Measurements from ENCODE around the gene GLCE.
A peak's percentile ranks its signal among the peaks of the same experiment; 100 is the strongest.

GLCE gene

DNA sequence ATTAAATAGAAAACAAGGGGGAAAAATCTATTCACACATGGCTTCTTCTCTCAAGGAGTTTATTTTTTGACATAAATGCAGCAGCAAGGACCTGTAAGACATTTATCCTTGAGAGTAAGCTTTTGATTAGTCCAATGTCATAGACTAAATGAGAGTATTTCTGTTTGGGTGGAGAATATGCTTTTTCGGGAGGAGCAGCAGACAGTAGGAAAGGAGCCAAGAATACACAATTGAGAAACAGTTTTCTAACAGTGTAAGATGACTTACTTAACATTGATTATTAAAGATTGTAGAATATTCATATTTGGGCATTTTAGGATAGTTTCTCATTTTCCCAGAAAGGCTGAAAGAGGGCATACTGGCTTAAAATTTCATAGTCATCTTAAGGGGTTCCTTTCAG lies 72.3 kb downstream of the GLCE start:
- no peak overlapping the region for H3K4me3 ChIP-seq (ENCODE audit: low read length)
- no peak for DNase-seq (ENCODE audit: low read depth, low spot score)

DNA sequence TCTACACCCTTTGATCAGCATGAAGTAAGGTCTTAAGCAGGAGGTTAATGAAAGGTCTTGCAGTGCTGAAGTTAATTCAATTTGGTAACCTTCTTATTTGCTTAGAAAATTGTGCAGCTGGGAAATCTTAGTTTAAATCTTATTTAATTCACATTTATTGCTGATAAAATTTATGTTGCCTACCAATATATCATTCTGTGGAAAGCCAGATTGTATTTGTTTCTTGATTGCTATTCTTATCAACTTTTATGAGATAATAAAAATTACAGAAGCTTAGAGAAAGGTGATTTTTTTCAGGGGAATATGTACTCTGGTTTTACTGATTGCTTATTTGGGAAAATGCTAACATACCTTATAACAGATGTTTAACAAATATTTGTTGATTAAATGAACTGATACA lies 74.2 kb downstream of the GLCE start:
- H3K4me3 ChIP-seq (ENCODE audit: low read length), result no peak overlapping the region
- no peak for DNase-seq (ENCODE audit: low read depth, low spot score)

DNA sequence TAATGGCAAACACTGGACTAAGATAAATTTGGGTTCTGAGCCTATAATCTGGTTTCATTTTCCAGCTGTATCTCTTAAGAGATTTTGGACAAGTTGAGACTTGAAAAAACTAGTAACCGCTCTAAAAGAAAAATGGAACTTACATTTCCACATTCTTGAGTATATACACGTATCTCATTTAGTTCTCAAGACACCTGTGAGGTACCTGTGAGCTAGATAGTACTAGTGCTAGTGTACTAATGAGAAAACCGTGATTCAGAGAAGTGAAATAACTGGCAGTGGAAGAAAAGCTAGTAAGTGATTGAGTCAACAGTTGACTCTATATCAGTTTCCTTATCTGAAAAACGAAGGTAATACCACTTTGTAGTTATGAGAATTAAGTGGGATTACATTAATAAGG lies 76.1 kb downstream of the GLCE start:
- no peak overlapping the region for H3K4me3 ChIP-seq (ENCODE audit: low read length)
- DNase-seq (ENCODE audit: low read depth, low spot score), result no peak

DNA sequence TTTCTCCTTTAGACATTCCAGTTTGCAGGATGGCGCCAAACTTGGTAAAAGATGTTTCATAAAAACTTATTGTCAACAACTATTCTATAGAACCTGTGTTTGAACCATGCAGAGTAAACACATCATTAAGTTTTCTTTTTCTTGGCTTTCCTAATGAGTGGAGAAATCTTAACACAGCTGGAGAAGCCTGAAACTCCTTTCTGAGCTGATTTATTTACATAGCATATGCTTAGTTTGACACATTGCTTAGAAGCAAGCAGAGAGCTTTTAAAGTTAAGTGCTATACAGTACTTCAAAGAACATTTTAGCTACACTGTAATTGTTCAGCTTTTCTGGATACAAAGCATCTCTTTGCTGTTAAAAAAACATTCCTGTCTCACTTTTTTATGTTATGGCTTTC lies 77.3 kb downstream of the GLCE start:
- no peak for DNase-seq (ENCODE audit: low read depth, low spot score)
- no peak overlapping the region for H3K4me3 ChIP-seq (ENCODE audit: low read length)

DNA sequence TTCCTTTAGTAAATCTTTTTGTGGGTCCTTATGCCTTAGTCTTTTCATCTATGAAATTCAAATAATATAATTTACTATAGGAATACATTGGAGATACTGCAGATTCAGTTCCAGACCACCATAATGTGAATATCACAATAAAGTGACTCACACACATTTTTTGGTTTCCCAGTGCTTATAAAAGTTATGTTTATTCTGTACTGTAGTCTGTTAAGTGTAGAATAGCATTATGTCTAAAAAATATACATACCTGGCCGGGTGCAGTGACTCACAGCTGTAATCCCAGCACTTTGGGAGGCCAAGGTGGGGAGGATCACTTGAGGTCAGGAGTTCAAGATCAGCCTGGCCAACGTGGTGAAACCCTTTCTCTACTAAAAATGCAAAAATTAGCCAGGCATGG lies 84.4 kb downstream of the GLCE start:
- H3K4me3 ChIP-seq (ENCODE audit: low read length), result no peak overlapping the region
- DNase-seq (ENCODE audit: low read depth, low spot score), result no peak

DNA sequence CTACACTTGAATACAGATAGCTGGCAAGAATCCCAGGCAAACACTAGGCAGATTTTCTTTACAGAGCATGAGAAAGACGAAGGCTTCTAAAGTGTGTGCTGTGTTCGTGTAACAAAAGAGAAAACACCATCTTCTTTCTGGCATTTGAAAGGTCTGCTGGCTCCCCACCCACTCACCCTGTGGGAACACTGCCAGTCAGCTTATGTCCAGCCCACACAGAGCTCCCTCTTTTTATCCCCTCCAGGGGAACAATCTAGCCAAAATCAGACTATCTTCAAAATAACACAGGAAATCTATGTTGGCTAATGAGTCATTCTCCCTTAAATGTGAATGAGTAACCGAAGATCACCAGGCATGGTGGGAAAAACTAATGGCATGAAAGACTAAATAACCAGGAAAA lies 92.7 kb downstream of the GLCE start:
- no peak for DNase-seq (ENCODE audit: low read depth, low spot score)
- no peak overlapping the region for H3K4me3 ChIP-seq (ENCODE audit: low read length)

DNA sequence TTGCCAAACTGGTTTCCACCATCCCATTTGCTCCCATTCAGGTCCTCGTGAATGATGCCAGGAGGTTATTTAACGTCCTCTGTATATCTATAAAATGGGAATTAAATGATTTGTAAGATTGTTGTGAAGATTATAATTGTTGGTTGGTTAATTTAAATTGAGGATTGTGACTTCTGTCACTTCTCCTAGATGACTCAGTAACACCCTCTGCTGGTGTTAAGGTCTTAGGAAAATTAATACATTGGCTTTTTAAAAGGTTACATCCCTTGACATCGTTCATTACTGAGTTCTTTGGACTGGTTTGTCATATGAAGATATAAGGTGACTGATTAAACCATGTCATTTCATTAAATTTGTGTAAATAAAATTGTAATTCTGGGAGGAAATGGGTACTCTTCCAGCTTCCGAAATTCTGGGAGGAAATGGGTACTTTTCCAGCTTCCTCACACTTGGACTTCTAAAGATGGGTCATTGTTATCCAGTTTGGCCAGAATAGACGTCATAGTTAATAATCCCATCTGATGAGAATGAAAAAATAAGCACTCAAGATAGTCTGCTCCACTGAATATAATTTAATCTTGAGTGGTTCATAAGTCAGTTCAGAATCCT lies 105.0 kb downstream of the GLCE start:
- DNase-seq (ENCODE audit: low read depth, low spot score), result peak; percentile 28
- no peak overlapping the region for H3K4me3 ChIP-seq (ENCODE audit: low read length)

DNA sequence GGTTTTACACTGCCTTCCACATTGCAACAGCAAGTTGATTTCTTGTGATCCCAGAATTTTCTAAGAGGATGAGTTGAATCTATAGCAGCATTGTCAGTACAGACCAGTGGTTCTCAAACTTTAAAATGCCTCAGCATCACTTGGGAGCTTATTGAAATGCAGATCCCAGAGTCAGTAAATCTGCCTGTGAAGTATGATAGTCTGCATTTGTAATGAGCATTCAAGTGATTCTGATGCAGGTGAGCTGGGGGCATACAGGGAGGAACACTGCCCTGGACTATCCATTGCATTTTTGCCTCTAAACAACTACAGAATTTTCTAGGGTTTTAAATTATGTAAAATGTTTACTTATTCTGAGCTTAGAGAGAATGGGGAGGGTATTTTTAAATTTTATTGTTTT lies 110.8 kb downstream of the GLCE start:
- no peak for DNase-seq (ENCODE audit: low read depth, low spot score)
- H3K4me3 ChIP-seq (ENCODE audit: low read length), result no peak overlapping the region

DNA sequence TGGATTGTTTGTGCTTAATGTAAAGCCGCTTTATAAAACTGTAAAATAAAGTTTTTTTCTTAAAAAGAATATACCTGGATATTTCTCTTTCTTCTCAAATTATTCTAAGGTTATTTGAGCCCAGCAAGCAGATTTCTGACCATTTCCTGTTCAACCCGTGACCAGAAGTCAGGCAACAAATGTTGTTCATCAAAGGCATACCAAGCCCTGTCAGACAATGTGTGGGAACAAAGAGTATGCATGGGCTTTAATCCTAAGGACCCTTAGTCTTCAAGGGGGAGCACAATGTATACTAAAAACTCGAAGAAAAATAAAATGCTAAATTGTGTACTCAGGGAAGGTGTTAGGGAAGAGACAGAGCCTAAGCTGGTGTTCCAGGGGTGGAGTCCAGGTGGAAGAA lies 111.7 kb downstream of the GLCE start:
- no peak overlapping the region for H3K4me3 ChIP-seq (ENCODE audit: low read length)
- DNase-seq (ENCODE audit: low read depth, low spot score), result no peak

DNA sequence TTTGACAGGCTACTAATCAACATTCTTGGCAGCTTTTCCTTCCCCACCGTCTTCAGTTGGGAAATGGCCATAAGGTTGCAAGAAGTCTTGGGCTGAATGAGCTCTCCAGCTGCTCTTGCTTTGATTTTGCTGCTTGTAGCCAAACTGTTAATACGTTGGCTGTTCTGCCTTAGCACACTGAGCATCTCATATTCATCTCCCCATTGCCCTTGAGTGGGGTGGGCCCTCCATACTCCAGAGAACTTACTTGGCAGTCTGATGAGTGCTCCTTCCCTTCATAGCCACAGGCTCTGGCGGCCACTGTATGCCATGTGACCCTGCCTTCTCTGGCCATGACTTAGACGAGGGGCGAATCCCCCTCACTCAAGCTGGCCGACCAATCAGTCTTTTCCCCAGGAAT lies 112.5 kb downstream of the GLCE start:
- no peak for DNase-seq (ENCODE audit: low read depth, low spot score)

DNA sequence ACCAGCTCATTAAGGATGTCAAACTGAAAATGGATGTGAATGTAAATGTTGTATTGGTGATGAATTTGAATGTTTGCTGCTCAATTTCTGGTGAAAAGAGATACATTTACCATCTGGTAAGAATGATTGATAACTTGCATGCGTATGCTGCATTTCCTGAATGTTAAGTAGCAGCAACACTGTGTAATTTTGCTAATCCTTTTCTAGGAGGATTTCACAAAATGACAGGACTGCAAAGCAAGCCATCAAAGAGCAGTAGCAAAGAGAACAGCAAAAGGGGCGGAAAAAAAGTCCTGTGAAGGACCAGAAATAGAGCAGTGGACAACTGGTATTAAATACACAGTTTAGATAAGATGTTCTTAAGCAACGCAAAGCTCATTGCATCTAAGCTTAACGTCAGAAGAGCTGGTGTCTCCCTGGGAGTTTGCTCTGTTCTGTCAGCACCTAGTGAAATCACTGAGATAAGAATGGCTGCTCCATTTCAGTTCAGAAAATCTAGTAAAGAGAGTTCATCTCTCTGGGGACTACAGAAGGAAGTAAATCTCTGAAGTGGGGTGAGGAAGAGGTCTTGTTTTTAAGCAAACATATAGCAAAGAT lies 114.7 kb downstream of the GLCE start:
- DNase-seq (ENCODE audit: low read depth, low spot score), result no peak
- no peak overlapping the region for H3K4me3 ChIP-seq (ENCODE audit: low read length)

More for the DNA sequence above, 112.5 kb downstream of the GLCE start:
- H3K4me3 ChIP-seq (ENCODE audit: low read length), result no peak overlapping the region

DNA sequence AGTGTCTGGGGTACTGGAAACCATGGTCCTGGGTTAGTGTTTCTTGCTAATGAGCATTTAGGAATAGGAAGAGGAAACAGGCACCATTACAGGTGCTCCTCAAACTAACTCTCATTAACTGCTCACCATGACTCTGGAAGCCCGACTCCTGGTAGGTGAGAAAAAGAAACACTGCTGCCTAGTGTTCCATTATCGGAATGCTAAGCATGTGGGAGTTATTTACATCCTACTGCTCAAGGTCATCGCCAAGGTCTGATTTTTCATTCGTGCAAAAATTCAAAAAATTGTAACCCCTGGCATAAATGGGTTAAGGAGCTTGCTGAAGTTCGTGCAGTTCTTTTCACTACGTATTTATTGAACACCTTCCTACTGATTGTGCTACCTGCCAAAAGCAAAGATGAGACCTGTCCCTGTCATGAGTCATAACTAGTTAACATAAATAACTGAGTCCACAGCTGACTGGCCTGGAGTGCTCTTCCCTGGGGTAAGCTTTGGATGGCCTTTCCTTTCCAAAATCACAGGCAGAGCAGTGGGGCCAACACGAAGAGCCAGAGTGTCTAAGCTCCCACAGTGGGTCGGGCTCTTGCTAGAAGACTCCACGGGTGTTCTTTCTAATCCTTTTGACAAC lies 115.6 kb downstream of the GLCE start:
- no peak for DNase-seq (ENCODE audit: low read depth, low spot score)
- no peak overlapping the region for H3K4me3 ChIP-seq (ENCODE audit: low read length)

DNA sequence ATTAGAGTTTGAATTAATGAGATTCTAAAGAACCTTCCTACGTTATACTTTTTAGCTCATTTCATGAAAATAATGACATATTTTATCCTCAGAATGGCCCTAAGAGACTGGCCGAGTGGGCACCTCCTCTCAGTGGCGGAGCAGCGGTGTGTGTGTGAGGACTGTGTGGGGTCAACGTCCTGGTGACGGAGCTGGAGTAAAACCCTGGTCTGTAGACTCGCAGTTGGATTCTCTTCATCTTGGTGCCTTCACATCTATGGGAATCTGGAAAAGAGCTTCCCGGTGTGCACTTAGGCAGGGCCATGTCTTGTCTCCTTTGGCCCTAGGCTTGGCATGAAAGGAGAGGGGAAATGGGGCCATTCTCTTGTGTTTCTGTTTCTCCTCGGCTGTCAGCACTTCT lies 116.9 kb downstream of the GLCE start:
- no peak overlapping the region for H3K4me3 ChIP-seq (ENCODE audit: low read length)
- DNase-seq (ENCODE audit: low read depth, low spot score), result no peak

DNA sequence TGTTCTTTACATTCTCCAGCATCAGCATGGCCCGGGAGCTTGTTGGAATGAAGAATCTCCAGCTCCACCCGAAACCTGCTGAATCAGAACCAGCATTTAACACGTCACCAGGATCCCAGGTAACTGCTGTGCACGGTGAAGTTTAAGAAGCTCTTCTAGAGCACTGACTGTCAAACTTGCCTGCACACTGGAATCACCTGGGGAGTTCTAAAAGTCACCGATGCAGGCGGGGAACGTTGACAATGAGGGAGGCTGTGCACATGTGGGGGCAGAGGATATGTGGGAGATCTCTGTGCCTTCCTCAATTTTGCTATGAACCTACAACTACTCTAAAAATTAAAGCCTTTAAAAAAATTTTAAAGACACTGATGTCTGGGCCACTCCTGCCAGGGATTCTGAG lies 119.2 kb downstream of the GLCE start:
- H3K4me3 ChIP-seq (ENCODE audit: low read length), result no peak overlapping the region
- DNase-seq (ENCODE audit: low read depth, low spot score), result no peak

DNA sequence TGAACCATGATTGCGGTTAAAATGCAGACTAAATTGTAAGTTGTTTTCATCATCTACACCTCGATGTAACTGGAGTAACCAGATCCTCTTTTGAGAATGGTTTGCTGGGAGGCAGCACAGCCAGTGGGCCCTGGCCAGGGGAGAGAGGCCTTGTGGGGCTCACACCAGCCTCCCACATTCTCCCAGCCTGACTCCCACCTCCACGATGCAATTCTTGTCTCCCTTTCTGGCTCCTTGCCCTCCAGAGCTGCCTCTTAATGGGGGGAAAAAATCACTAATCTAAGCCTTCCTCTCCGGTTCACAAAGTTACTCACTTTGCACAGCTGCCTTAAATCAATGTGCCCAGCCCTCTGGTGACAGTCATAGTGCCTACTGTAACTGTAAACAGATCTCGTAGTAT lies 120.3 kb downstream of the GLCE start:
- DNase-seq (ENCODE audit: low read depth, low spot score), result no peak
- no peak overlapping the region for H3K4me3 ChIP-seq (ENCODE audit: low read length)

DNA sequence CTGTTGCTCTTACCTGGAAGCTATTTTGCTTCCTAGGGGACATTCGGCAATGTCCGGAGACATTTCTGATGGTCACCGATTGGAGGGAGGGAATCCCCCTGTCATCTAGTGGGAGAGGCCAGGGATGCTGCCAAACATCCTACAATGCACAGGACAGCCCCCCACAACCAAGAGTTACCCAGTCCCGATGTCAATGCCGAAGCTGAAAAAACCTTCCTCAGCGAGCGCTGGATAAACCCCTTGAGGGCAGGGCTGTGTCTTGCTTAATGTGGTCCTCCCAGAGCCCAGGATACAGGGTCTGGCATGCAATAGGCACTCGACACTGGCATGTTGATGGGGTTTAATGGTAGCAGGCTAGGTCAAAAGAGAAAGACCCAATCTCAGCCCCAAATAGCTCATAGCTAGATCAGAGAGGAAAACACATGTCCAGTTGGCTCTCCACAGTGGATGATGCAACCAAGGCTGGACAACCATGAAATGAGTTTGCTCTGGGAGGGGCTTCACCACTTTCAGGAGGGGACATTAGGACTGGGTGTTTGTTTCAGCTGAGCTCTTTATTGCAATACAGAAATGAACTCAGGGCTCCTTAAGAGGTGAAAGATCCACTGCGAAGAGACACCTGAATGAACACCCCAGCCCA lies 121.8 kb downstream of the GLCE start:
- no peak overlapping the region for H3K4me3 ChIP-seq (ENCODE audit: low read length)
- no peak for DNase-seq (ENCODE audit: low read depth, low spot score)

DNA sequence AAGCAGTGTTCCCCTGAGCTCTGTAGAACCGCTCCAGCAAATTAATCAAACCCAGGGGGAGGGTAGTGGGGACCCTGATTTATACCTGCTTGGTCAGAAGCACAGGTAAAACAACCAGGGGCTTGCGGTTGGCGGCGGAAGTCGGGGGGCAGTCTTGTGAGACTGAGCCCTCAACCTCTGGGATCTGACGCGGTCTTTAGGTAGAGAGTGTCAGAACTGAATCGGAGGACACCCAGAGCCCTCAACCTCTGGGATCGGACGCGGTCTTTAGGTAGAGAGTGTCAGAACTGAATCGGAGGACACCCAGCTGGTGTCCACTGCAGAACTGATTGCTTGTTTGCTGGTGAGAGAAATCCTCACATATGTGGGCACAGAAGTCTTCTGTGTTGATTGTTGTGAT lies 125.4 kb downstream of the GLCE start:
- H3K4me3 ChIP-seq (ENCODE audit: low read length), result no peak overlapping the region
- DNase-seq (ENCODE audit: low read depth, low spot score), result no peak

DNA sequence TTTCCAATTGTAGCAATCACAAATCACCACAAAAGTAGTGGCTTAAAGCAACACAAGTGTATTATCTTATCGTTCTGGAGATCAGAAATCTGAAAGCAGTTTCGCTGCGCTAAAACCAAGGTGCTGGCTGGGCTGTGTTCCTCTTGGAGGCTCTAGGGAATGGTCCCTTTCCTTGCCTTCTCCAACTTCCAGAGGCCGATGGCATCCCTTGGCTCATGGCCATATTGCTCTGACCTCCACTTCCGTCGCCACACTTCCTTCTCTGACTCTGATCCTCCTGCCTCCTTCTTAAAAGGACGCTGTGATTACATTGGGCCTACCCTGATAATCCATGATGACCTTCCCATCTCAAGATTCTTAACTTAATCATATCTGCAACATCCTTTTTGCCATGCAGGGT lies 127.6 kb downstream of the GLCE start:
- no peak for DNase-seq (ENCODE audit: low read depth, low spot score)
- no peak overlapping the region for H3K4me3 ChIP-seq (ENCODE audit: low read length)

DNA sequence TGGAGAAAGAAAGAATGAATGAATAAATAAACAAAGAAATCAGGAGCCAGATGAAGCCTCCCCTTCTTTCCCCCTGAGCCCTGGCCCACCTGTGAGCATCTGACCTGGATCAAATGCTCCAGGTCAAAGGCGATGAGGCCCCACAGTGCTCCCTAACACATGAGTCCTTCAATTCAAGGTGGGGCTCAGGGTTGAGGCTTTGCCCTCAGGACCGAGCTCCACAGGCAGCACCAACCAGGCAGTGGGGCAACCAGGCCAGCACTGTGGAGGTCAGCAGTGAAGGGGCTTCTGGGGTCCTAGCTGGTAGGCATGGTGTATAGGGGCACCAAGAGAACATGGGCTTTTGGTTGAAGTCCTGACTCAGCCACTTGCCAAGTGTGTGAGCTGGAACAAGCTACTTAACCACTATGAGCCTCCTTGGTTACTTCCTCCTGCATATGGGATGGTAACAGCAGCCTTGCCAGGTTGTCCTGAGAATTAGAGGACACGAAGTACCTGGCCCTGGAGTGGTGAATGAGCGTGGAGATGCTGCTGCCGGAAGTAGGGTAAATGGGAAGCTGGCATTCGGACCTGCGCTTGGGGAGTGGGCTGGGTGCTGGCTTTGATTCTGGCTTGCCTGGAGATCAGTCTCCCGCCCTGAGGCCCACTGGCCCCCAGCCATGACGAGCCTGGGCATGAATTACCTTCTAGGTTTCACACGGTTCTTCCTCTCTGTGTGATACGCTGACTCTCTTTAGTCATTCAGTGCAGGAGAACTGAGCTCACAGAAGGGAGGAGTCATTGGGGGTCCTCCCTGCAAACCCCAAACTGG lies 128.3 kb downstream of the GLCE start:
- no peak overlapping the region for H3K4me3 ChIP-seq (ENCODE audit: low read length)
- DNase-seq (ENCODE audit: low read depth, low spot score), result no peak

All from Jurkat, Clone E6-1 (cell line).